ENCODE data around the gene PRKRA. TPM values are rescaled to one million over a fixed set of nuclear protein-coding genes. Genes with fewer than 3 reads are reported as not detected.
A peak's percentile ranks its signal among the peaks of the same experiment; 100 is the strongest.

PRKRA gene
- total and polyA plus RNA-seq, 9 of the 15 experiments (the other 6 are each of a cell fraction or from before 2014, with no cell fraction given): 14.1 to 78.1 (median 52.3) TPM

- TF ChIP-seq CUX1 (CRISPR knock-in tag; IDR thresholded peaks at IDR 0.05) (peak; percentile 84), HES1 (IDR thresholded peaks at IDR 0.05; ENCODE audit: low read depth) (no peak), KAT2B (IDR thresholded peaks at IDR 0.05; ENCODE audit: low read depth, low read length) (no peak), SIN3B (IDR thresholded peaks at IDR 0.05; ENCODE audit: low read depth) (no peak), SREBF2 (CRISPR knock-in tag; IDR thresholded peaks at IDR 0.05) (no peak), NBN (IDR thresholded peaks at IDR 0.05; ENCODE audit: low read depth) (peak; percentile 94), POLR2AphosphoS2 (IDR thresholded peaks at IDR 0.05; ENCODE audit: low read length) (peak; percentile 66; the same call in 1 of the 2 replicates), USF1 (CRISPR knock-in tag; IDR thresholded peaks at IDR 0.05) (peak; percentile 72), ZBTB26 (CRISPR knock-in tag; IDR thresholded peaks at IDR 0.05) (no peak), PBX2 (CRISPR knock-in tag; IDR thresholded peaks at IDR 0.05; ENCODE audit: low read depth) (no peak), PBX2 (tag; conservative IDR thresholded peaks at IDR 0.05; ENCODE audit: low read depth) (no peak), CBFA2T3 (IDR thresholded peaks at IDR 0.05) (peak; percentile 34), CHCHD3 (CRISPR knock-in tag; IDR thresholded peaks at IDR 0.05) (no peak), ZBTB17 (CRISPR knock-in tag; IDR thresholded peaks at IDR 0.05) (peak; percentile 62; the same call in 1 of the 2 replicates), SIRT6 (IDR thresholded peaks at IDR 0.05; ENCODE audit: low read depth, low read length) (no peak), CREBBP (IDR thresholded peaks at IDR 0.05; ENCODE audit: low read depth, low read length) (no peak), ZNF778 (CRISPR knock-in tag; IDR thresholded peaks at IDR 0.05) (no peak)
Observed at GRCh38 chr2:178414266-178415247, 36.4 kb downstream of the PRKRA start (continued).

Measured in K562 (cell line).